Ovary (tissue), 9 donors: Measurements from ENCODE around the gene VSX2. TPM values are rescaled to one million over a fixed set of nuclear protein-coding genes. Genes with fewer than 3 reads are reported as not detected.

ENCODE experiments used
- DNase-seq, 5 donors: peaks; one replicate each; pipeline ENCODE4 v3.0.0-alpha.2; 2019 to 2020
- H3K27ac ChIP-seq, 2 donors: fragments of 200-600 bp; one replicate each; pipeline versions ENCODE4 v1.5.1 to v1.8.0; 2019 to 2022
- H3K27me3 ChIP-seq: fragments of 200-600 bp; one replicate; pipeline ENCODE4 v1.8.0; 2022
- H3K36me3 ChIP-seq: fragments of 200-600 bp; sonication (generic); one replicate; pipeline ENCODE4 v1.5.1; 2019
- H3K4me1 ChIP-seq: one replicate; pipeline ENCODE4 v1.8.1; 2013; ENCODE audit warnings: mild to moderate bottlenecking, moderate library complexity; ENCODE audit not compliant: insufficient read depth
- H3K4me3 ChIP-seq: fragments of 200-600 bp; sonication (generic); one replicate; pipeline ENCODE4 v1.5.1; 2017
- H3K9me3 ChIP-seq, 2 donors: fragments of 200-600 bp in 1 of 2; sonication (generic) in 1 of 2; one replicate each; pipeline versions ENCODE4 v1.5.1 to v1.8.1; 2013 to 2019; ENCODE audit warnings: mild to moderate bottlenecking in 1 of 2, moderate library complexity in 1 of 2
- CTCF ChIP-seq, 3 donors: fragments of 450-650 bp in 2 of 3; fragments of 200-600 bp in 1 of 3; IDR thresholded peaks; one replicate each; pipeline versions ENCODE4 v1.5.1 to v1.8.0; 2016 to 2022; ENCODE audit warnings: antibody characterized with exemption in 3 of 3, mild to moderate bottlenecking in 1 of 3
- EP300 ChIP-seq: sonication (generic); formaldehyde crosslinking; IDR thresholded peaks from one replicate; pipeline ENCODE4 v1.6.1; 2017; ENCODE audit warnings: antibody characterized with exemption
- POLR2A ChIP-seq: fragments of 450-650 bp; IDR thresholded peaks from one replicate; pipeline ENCODE4 v1.6.1; 2017; ENCODE audit warnings: antibody characterized with exemption, mild to moderate bottlenecking, moderate library complexity
- WGBS, 3 donors: extraction: QIAGEN DNeasy Blood & Tissue Kit in 1 of 3; methylation state at CpG; one replicate each; pipeline versions ENCODE4 v1.1.5 to v1.1.7; 2013 to 2017; 5-methylcytosine and 5-hydroxymethylcytosine counted together
- intact Hi-C, 4 donors: fragments of 100-400 bp; cut with DNase I; formaldehyde crosslinking; loops; one replicate each; pipeline versions ENCODE4 v1.11.0 to v1.15.1; 2022 to 2023
- polyA plus RNA-seq, 2 donors: library from polyadenylated mRNA; stranded (reverse); fragments of 200-250 nt in 1 of 2; fragments of 350-450 nt in 1 of 2; fragmentation: Illumina TruSeq in 1 of 2; extraction: RNeasy Lipid Tissue Mini Kit (QIAGEN cat#74804) in 1 of 2; gene quantifications; one replicate each; pipeline ENCODE4 v1.2.3, GENCODE V29; 2013 to 2014
- total RNA-seq, 7 donors: library from RNA; depleted of rRNA in 2 of 7; stranded (reverse); fragments of >200 nt in 2 of 7; fragmentation: NEBNext Ultra II Directional in 3 of 7; extraction: Animal tissue kit (Norgen Biotek cat#: 25700) in 3 of 7; gene quantifications; one replicate each; pipeline versions ENCODE4 v1.1.0 to v1.2.4, GENCODE V29; 2016 to 2023
- donor health status: DM: no; HTN: no; CAD: no; lungs with moderate emphysema.
- donor health status: DM: no; HTN: no; CAD: no.
- donor health status: Bipolar disorder and iron deficiency.
- donor health status: DM: yes; HTN: yes; CAD: no.
- donor health status: DM: no; HTN: no; CAD: no.
- donor health status: DM: yes; HTN: yes; CAD: no.

VSX2 gene
- total and polyA plus RNA-seq, 9 donors = not detected

GRCh38 chr14:74243051-74243450 is 3.8 kb downstream of the VSX2 start:
- H3K36me3 ChIP-seq = no peaks in the 10 kb centered on the region
- DNase-seq = no peak
- intact Hi-C loops = loop anchor here in 2 of 4 donors (10.0 kb wide), 1 partner anchor 128 kb away; no protein-coding TSS in a partner anchor
- no peak overlapping the region for H3K27ac ChIP-seq
- WGBS, 3 donors = 16 to 45% (median 18%) methylated on average over 5 of the region's 5 CpGs
- TF ChIP-seq POLR2A = no peak
- TF ChIP-seq CTCF (IDR thresholded peaks at IDR 0.05) = no peak
- no peak for TF ChIP-seq EP300
- H3K9me3 ChIP-seq = no peaks in the 10 kb centered on the region
- H3K27me3 ChIP-seq = peaks cover 6% of the 10 kb centered on the region
- no peak overlapping the region for H3K4me3 ChIP-seq
- H3K4me1 ChIP-seq = peaks cover 9% of the 10 kb centered on the region

DNA sequence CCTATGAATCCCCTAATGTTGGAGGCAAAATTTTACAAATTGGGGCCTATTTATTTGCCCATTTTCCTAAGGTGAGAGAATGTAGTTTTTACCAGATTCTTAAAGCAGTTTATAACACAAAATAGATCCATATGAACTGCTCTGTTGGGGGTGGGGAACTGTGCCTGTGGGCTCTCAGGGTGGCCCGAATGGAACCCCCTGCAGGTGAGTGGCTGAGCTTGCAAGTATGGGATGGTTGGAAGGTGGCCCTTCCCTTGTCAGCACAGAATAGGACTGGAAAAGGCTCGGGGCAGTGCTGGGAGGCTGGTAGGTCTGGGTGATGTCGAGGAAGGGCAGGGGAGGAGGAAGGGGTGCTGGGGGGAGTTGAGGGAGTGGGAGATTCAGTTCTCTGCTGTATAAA is 4.9 kb downstream of the VSX2 start:
- intact Hi-C loops = loop anchor here in 2 of 4 donors (10.0 kb wide), 1 partner anchor 129 kb away; no protein-coding TSS in a partner anchor
- TF ChIP-seq CTCF (IDR thresholded peaks at IDR 0.05) (no peak), POLR2A (no peak), EP300 (no peak)
- H3K9me3 ChIP-seq = no peaks in the 10 kb centered on the region
- WGBS, 3 donors = 14 to 54% (median 19%) methylated on average over 3 of the region's 3 CpGs
- no peak for DNase-seq
- H3K4me1 ChIP-seq = peaks cover 9% of the 10 kb centered on the region
- no peaks in the 10 kb centered on the region for H3K36me3 ChIP-seq
- H3K27ac ChIP-seq = no peak overlapping the region
- H3K4me3 ChIP-seq = no peak overlapping the region
- H3K27me3 ChIP-seq = peaks cover 6% of the 10 kb centered on the region

DNA sequence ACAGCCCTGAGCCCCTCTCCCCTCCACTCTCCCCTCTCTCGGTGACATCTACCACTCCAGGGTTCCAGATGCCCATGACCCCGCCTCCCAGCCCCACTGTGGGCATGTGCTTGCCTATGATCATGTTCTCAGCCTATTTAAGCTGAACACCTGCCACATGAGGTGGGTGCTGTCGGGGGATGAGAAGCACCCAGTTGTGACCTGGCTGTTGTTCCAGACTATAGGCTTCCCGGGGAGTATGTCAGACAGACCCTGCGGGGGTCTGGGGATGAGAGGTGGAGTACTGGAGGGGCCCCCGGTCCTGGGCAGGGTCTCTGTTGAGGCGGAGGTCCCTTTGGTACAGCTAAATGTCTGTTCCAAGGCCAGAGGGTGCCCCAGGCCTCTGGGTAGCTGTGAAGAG is 6.0 kb downstream of the VSX2 start:
- H3K27me3 ChIP-seq = peaks cover 6% of the 10 kb centered on the region
- H3K4me1 ChIP-seq = peaks cover 9% of the 10 kb centered on the region
- TF ChIP-seq POLR2A = no peak
- TF ChIP-seq EP300 = no peak
- no peak for TF ChIP-seq CTCF (IDR thresholded peaks at IDR 0.05)
- no peaks in the 10 kb centered on the region for H3K36me3 ChIP-seq
- H3K27ac ChIP-seq = no peak overlapping the region
- H3K4me3 ChIP-seq = no peak overlapping the region
- H3K9me3 ChIP-seq = no peaks in the 10 kb centered on the region
- intact Hi-C loops = loop anchor here in 2 of 4 donors (10.0 kb wide), 1 partner anchor 130 kb away; no protein-coding TSS in a partner anchor
- WGBS, 3 donors = 68 to 72% (median 68%) methylated on average over 7 of the region's 7 CpGs
- DNase-seq = no peak

GRCh38 chr14:74246542-74246941 is 7.3 kb downstream of the VSX2 start:
- intact Hi-C loops = loop anchor here in 2 of 4 donors (10.0 kb wide), 1 partner anchor 132 kb away; no protein-coding TSS in a partner anchor
- DNase-seq = no peak
- TF ChIP-seq CTCF (IDR thresholded peaks at IDR 0.05) (no peak), EP300 (no peak), POLR2A (no peak)
- H3K4me1 ChIP-seq = no peaks in the 10 kb centered on the region
- no peaks in the 10 kb centered on the region for H3K9me3 ChIP-seq
- no peak overlapping the region for H3K4me3 ChIP-seq
- H3K36me3 ChIP-seq = no peaks in the 10 kb centered on the region
- no peak overlapping the region for H3K27ac ChIP-seq
- no peaks in the 10 kb centered on the region for H3K27me3 ChIP-seq
- WGBS, 3 donors = 61 to 75% (median 63%) methylated on average over 8 of the region's 8 CpGs
